ENCODE measurements around the gene ROCK2. TPM values are rescaled to one million over a fixed set of nuclear protein-coding genes. Genes with fewer than 3 reads are reported as not detected.
"Not testable (repeated sequence)": the region's sequence is repeated elsewhere in the genome, so short reads cannot be mapped to it uniquely, and the experiment has no call there.

Gene ROCK2
- total RNA-seq, 1 donor from 2014 or later: 37.1 TPM

DNA sequence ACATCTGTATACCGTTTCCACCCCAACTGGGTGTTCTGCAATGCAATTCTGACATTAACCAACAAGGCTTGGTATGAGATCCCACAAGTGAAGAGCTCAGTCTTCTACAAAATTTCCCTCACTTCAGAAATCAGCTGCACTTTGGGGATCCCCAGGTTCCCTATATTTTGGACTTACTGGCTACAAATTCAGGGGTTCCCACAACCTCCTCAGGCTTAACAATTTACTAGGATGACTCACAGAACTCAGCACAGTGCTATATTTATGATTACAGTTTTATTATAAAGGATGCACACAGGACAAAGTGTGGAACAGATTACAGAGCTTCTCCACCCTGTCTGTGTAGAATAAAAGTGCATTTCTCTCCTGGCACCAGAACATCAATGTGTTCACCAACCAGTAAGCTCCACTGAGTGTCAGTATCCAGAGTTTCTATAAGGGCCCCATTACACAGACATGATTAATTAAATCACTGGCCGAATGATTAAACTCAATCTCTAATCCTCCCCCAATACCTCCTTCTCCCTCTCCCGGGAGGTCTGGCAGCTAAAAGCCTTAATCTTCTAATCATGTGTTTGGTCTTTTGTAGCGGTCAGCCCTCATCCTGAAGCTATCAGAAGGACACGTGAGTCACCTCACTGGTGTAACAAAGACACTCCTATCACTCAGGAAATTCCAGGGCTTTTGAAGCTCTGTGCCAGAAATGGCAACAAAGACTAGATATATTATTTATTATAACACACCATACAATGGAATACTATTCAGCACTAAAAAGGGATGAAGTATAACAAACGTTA, 104.6 kb downstream of the ROCK2 start:
- DNase-seq (ENCODE audit: low read depth in 2 of 2): peak; percentile 75 to 86

DNA sequence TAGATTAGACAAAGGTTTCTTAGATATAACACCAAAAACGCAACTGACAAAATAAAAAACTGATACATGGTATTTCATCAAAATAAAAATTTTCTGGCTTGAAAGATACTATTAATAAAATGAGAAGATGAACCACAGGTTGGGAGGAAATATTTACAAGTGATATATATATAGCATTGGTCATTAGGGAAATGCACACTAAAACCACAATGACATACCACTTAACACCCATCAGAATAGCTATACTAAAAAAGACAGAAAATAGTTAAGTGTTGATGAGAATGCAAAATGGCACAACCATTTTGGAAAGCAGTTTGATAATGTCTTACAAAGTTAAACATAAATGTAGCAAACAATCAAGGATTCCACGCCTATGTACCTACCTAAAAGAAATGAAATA, 105.3 kb downstream of the ROCK2 start:
- no peak for DNase-seq (ENCODE audit: low read depth in 2 of 2)

DNA sequence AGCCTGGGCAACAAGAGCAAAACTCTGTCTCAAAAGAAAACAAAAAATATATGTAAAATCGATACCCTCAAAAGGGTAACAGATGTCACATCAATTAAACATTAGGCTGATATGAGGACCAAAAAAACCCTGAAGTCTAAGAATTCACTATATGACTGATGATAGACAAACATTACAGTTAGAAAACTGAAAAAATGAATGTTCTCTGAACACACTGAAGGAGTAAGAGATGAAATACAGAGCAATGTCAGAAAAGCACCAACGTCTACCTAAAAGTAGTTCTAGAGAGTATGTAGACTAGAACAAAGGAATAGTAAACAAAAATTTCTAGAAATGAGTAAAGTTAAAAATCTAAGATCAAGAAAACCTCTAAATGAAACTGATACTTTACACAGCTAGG, 107.3 kb downstream of the ROCK2 start:
- DNase-seq (ENCODE audit: low read depth in 2 of 2): no peak

DNA sequence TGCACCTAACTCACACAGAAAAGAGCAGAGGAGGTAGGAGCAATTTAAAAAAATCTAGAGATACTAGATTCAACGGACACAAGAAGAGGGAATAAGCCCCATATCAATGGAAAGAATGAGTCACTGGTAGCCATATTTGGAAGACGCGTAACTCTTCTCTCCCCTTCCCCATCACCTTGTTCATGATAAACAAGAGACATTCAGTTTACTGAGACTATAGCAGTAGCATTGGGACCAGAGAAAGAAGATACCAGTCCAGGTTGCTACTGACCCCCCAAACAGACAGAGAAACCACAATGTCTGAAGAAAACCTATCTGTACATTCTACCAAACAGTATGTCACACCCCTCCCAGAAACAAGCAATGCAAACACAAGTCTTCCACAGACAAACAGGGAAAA, 108.1 kb downstream of the ROCK2 start:
- DNase-seq (ENCODE audit: low read depth in 2 of 2): peak in 1 of 2 donors; percentile 14

DNA sequence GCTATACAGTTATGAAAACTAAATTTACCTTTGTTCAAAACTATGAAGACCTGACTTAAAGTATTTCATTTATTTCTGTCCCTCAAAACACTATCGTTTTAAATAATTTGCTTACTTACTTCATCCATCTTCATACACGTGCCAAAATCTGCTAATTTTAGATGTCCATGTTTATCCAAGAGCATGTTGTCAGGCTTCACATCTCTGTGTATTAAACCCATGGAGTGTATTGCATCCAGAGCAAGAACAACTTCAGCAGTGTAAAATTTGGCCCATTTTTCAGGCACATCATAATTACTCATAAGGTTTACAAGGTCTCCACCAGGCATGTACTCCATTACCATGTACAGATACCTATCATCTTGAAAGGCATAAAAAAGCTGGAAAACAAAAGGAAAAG, 108.9 kb downstream of the ROCK2 start:
- DNase-seq (ENCODE audit: low read depth in 2 of 2): no peak

DNA sequence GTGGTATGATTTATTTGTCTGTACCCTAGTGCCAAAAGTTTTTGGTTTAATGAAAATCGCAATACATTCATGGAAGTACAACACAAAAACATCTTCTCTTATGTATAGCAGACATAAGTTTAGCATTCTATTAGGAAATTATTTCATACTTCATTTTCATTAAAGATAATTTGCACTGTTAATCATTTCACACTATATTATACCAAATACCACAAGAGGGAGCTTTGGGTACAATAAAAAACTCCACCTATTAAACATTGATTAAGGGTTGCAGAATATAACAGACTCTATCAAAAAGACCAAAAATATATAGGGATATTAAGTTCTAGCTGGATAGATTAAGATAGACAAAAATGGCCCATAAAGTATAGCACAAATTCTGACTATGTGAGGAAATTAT, 110.1 kb downstream of the ROCK2 start:
- DNase-seq (ENCODE audit: low read depth in 2 of 2): peak; percentile 41 to 56

DNA sequence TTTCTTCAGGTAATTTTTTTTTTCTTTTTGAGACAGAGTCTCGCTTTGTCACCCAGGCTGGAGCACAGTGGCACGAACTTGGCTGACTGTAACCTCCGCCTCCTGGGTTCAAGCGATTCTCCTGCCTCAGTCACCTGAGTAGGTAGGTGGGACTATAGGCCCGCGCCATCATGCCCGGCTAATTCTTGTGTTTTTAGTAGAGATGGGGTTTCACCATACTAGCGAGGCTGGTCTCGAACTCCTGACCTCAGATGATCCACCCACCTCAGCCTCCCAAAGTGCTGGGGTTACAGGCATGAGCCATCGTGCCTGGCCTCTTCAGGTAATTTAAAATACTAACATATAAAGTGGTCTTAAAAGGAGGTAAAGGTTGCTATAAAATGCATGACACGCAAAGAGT, 113.2 kb downstream of the ROCK2 start:
- DNase-seq (ENCODE audit: low read depth in 2 of 2): not testable (repeated sequence)

DNA sequence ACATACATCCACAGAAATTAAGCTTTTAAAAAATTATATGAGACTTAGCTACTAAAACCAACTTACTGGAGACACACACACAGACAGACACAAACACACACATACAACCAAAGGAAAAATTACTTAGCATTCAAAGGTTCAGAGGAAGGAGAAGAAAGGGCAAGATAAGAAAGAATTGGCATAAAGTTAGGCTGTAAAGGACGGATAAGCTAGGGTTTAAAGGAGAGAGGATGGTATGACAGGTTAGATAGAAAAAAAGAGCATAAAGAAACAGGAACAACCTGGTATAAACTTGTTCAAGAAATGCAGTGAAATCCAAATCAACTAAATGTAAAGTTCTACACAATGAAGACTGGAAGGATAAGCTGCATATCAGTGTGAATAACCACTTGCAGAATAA, 115.7 kb downstream of the ROCK2 start:
- no peak for DNase-seq (ENCODE audit: low read depth in 2 of 2)

DNA sequence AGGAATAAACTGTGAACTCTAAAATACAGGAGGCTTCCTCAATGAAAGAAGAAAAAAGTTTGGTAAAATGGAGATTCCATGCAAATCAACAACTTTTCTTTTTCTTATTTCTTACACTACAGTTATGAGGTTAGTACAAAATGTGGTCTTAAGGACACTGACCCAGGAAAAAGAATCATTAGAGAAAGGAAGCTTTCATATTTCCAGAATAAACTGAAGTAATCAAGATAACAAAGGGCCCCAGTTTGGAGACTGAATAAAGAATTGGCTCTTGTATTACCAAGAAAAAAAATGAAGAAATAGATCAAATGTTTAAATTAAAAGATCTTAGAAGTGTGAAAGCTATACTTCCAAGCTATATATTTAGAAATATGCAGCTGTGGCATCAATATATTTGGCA, 116.8 kb downstream of the ROCK2 start:
- DNase-seq (ENCODE audit: low read depth in 2 of 2): no peak

DNA sequence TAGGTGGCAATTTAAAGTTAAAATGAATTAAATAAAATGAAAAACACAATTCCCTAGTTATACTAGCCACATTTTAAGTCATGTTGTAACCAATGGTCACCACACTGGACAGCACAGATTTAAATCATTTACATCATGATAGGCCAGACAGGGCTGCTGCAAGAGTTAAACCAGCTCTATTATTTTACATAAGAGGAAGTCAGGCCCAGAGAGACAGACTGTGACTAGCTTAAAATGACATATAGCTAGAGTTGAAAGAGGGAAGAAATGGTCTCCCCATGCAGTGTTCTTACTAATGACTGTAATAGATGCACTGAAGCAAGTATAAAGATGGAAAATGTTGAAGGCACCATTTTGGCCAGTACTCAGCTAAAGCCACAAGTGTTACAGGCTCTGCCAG, 119.5 kb downstream of the ROCK2 start:
- DNase-seq (ENCODE audit: low read depth in 2 of 2): no peak

DNA sequence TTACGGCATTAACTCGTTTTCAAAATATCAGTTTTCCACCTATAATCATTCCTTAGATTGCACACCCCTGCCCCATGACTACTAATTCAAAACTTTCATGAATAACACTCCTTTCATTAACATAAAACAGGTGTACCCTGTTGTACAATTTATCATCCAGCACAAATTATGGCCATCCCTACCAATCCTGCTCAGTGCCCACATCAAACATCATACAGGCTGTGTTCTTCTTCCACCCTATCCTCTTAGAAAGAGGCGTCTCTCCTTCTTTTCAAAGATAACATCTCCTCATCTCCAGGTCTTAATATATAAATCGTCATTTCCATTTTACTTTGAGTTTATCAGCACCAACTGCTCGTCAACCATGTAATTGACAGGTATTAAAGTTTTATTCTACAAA, 121.6 kb downstream of the ROCK2 start:
- DNase-seq (ENCODE audit: low read depth in 2 of 2): no peak

DNA sequence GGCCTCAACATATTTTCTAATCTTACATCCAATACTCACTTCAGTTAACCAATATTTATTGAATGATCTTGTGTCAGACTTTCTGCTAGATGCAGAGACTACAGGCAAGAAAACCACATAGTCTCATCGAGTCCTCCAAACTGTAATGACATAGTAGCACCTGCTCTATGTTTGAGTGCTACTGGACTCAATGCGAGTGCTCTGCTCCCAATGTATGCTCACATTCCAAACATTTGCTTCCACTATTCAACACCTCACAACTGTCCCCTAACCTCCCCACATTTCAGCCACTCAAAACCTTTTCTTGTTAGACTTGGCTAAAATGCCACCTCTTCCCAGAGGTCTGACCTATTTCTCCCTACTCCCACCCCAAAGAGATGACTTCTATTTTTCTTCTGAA, 124.0 kb downstream of the ROCK2 start:
- no peak for DNase-seq (ENCODE audit: low read depth in 2 of 2)

DNA sequence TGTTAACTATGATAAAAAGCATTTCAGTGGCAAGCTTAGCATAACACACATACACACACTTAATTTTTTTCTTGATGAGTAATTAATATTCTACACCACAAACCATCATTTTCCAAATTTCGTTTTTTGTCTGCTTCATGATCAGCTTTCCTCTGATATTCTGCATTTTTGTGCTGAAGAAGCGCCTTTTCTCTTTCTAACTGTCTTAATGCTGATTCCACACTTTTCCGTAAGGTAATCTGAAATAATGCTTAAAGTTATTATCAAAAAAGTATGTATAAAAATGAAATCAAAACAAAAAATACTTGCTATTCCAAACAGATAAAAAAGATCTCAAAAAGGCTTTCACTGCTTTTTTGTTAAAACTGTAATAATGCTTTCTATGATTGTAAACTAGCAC, 129.0 kb downstream of the ROCK2 start:
- DNase-seq (ENCODE audit: low read depth in 2 of 2): no peak

DNA sequence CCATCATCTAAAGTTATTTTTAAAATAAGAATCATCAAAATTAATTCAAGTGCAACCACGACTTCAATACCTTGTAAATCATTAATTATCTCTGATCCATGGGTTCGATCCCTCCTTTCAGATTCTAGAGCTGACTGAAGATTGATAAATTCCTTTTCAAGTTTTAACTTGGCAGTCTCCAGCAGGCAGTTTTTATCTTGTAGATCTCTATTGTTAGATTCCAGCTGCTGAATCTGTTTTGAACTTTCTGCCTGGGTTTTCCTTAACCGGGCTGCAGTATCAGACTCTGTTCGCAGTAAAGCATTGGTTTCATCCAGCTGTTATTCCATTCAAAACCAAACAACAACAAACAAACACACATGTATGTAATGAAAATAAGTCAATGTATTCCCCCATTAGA, 129.7 kb downstream of the ROCK2 start:
- DNase-seq (ENCODE audit: low read depth in 2 of 2): no peak

DNA sequence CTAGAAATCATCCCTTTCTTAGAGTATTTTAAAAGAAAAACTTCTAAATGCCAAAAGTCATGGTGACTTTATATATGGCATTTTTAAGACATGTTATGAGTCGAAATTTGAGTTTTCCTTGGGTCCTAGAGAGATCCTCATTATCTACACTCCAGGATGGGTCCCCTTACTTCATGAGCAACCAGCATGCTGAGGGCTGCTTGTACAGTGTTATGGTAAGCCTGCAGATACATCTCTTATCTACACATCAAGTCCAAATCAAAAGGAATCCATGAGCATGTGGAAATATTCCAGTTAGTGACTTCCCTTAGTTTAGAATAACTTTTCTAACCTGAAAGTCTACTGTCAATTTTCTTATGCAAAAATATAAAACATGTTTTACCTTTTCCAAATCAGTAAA, 130.5 kb downstream of the ROCK2 start:
- no peak for DNase-seq (ENCODE audit: low read depth in 2 of 2)

DNA sequence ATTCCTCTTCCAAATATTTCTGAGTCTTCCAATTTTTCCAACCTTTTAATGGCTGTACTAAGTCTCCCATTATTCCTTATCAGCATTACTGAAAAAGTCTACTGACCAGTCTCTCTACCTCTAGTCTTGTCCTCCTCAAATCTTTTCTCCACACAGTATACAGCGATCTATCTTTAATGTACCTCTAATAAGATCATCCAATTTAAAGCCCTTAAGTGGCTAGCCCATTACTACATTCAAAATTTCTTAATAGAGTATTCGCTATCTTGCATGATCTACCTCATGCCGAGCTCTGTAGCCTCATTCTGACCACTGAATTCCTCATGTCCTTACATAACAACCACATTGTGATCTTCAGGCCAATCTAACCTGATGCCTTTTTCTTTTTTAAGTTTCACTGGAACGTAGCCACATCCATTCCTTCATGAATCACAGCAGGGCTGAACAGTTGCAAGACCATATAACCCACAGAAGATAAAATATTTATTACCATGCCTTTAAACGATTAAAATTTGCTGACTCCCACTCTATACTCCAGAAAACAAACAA, 131.3 kb downstream of the ROCK2 start:
- DNase-seq (ENCODE audit: low read depth in 2 of 2): no peak

DNA sequence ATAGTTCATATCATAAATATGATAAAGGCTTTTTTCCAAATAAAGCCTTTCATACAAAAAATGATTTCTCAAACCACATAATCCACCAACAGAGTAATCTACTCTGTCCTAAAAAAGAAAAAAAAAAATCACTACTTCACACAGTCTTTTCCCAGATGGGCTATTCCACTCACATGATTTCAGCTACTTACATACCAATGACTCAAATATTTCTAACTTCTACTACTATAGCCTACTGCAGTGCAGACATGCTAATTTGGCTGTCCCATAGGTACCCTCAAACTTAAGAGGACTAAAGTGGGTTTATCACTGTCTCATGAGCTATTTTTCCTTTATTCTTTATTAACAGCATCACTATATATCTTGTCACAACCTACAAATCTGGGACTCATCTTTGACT, 131.8 kb downstream of the ROCK2 start:
- DNase-seq (ENCODE audit: low read depth in 2 of 2): no peak

DNA sequence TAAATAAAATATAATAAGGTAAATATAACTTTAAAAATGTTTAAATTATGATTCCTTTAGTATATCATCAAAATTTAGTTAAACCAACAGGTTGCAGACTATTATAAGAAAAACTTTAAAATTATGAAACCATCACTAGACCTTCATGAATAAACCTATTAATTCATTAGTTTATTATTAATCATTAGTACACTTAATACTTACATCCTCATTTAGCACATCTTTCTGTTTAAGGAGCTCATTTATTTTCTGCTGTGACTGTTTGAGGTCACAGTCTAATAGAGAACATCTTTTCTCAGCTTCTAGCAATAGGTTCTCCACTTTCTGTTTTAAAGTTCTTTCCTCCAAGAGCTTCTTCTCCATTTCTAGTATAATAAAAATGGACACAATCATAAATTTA, 136.4 kb downstream of the ROCK2 start:
- DNase-seq (ENCODE audit: low read depth in 2 of 2): no peak

DNA sequence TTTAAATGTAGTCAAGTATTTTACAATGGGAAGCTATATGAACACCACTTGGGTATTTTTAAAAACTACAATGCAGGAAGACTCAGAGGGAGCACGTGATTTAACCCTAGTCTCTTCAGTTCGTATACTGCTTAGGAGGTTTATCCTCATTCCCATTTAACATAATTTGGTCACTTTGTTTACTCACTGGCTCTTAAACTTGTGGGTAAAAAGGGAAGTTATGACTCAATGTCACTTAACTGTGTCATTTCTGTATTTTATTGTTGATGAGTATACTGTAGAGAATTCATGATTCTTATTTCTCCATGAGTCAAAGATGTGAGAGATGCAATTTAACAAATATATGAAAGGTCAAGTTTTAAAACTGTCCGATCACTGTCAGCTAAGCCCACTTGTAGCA, 141.0 kb downstream of the ROCK2 start:
- peak; percentile 25 to 79 for DNase-seq (ENCODE audit: low read depth in 2 of 2)

DNA sequence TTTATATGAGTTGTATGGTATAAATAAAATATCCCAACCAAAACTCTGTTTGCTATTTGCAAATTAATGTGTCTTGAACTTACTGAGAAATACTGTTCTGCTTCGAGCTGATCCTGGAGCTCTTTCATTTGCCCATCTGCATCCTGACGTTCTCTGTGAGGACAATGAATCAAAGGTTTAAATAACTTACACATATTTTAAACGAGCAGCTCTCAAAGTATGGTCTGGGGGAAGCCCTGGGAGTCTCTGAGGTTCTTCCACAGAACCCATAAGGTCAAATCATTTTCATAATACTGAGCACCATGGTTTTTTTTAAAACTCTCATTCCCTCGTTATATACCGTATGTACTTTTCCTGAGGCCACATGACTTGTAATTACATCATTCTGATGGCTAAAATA, 142.5 kb downstream of the ROCK2 start:
- DNase-seq (ENCODE audit: low read depth in 2 of 2): no peak

DNA sequence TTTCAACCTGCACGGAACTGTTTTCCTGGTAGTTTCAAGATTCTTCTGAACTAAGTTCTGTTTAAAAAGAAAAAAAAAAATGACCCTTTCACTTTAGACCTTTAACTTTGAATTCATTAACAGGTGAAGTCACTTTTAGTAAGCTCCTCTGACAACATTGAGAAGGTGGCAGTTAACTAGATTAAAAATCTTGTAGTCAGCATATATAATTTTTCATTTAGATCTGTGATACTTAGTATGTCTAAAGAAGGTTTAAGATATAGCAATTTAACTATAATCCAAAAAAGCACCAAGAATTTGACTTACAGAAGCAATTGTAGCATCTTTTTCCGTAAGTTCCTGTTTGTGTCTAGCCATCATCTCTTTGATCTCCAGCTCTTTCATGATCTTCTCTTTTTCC, 143.8 kb downstream of the ROCK2 start:
- DNase-seq (ENCODE audit: low read depth in 2 of 2): no peak

DNA sequence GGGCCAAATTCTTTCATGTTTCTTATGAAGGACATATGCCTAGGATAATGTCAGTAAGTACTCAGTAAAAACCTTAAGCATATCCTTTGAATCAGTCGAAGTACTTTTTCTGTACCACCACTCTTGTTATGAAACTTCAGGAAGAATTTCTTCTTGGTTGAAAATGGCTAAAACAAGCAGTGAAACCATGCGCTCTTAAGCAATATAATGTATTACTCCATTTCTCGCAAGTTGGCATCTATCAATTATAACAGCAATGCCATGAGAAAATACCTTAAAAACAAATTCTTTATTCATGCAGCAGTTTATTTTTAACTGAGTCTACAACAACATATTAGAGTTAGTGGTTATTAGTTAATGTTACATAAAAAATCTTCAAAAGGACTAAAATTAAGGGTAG, 148.2 kb downstream of the ROCK2 start:
- DNase-seq (ENCODE audit: low read depth in 2 of 2): no peak

DNA sequence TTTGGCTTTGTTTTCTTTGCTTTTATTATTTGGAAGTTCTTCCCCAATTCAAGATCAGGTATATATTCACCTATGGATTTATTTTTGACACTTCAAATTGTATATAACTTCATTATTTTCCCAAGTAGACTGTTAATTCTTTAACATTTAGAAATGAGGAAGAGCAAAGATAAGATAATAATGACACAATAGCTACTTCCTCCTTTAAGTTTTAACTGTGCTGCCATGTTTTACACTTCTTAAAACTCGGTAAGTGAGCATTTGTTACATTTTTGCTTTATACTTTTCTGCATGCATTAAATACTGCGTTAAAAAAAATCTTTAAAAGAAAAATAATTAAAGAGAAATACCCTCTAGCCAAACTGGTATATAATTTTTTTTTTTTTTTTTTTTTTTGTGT, 156.7 kb downstream of the ROCK2 start:
- no peak for DNase-seq (ENCODE audit: low read depth in 2 of 2)

All from lung microvascular endothelial cell (primary cell).